Esophagus squamous epithelium (tissue), 5 donors: ENCODE results near the gene DHX32. TPM values are rescaled to one million over a fixed set of nuclear protein-coding genes. Genes with fewer than 3 reads are reported as not detected.

ENCODE experiments used
- DNase-seq: peaks from one replicate; lab custom pipeline; 2025; lab: John Stamatoyannopoulos, UW
- H3K27ac ChIP-seq, 4 donors: fragments of 200-600 bp; sonication (generic); one replicate each; pipeline ENCODE4 v1.5.1; 2016 to 2019; ENCODE audit warnings: mild to moderate bottlenecking in 1 of 4
- H3K27me3 ChIP-seq, 4 donors: fragments of 200-600 bp; sonication (generic); 1 replicate in 3 of 4; 2 replicates in 1 of 4; pipeline versions ENCODE4 v1.5.1 to v1.6.0; 2017 to 2021; ENCODE audit warnings: antibody characterized with exemption in 1 of 4
- H3K36me3 ChIP-seq, 3 donors: fragments of 200-600 bp; sonication (generic); one replicate each; pipeline ENCODE4 v1.5.1; 2016 to 2019
- H3K4me1 ChIP-seq, 3 donors: fragments of 200-600 bp; sonication (generic); one replicate each; pipeline ENCODE4 v1.5.1; 2017 to 2019
- H3K4me3 ChIP-seq, 4 donors: fragments of 200-600 bp; sonication (generic); 1 replicate in 3 of 4; 2 replicates in 1 of 4; pipeline ENCODE4 v1.5.1; 2016 to 2019; ENCODE audit warnings: mild to moderate bottlenecking in 2 of 4, moderate library complexity in 1 of 4
- H3K9me3 ChIP-seq, 3 donors: fragments of 200-600 bp; sonication (generic); one replicate each; pipeline ENCODE4 v1.5.1; 2016 to 2019
- CTCF ChIP-seq, 6 experiments: fragments of 450-650 bp in 4 of 6; fragments of 200-600 bp in 2 of 6; sonication (generic) in 2 of 6; IDR thresholded peaks; one replicate each; pipeline ENCODE4 v1.5.1; 2016 to 2019; ENCODE audit warnings: antibody characterized with exemption in 6 of 6, mild to moderate bottlenecking in 4 of 6, moderate library complexity in 4 of 6
- POLR2A ChIP-seq, 4 donors: fragments of 450-650 bp; IDR thresholded peaks; one replicate each; pipeline ENCODE4 v1.6.1; 2017; ENCODE audit warnings: antibody characterized with exemption in 4 of 4, mild to moderate bottlenecking in 4 of 4, moderate library complexity in 3 of 4
- WGBS, 2 donors: methylation state at CpG; one replicate each; pipeline ENCODE4 v1.1.5; 2018; 5-methylcytosine and 5-hydroxymethylcytosine counted together
- intact Hi-C: fragments of 100-400 bp; cut with DNase I; formaldehyde crosslinking; loops from one replicate; pipeline ENCODE4 v1.15.0; 2022
- total RNA-seq, 4 donors: library from RNA; depleted of rRNA; stranded (reverse); fragments of >200 nt; gene quantifications; one replicate each; pipeline ENCODE4 v1.1.0, GENCODE V29; 2016
- donor health status: DM: yes; HTN: yes; CAD: no.

The DHX32 gene
- total RNA-seq, 4 donors from 2014 or later: 36.6 to 52.4 (median 42.3) TPM

GRCh38 chr10:125845617-125846016, 35.5 kb downstream of the DHX32 start:
- Histone ChIP-seq H3K4me1 (peaks cover 0 to 6% (median 0%) of the 10 kb centered on the region in 3 donors), H3K27me3 (no peaks in the 10 kb centered on the region), H3K36me3 (peaks cover 0 to 99% (median 19%) of the 10 kb centered on the region in 3 donors), H3K27ac (no peak overlapping the region), H3K4me3 (no peak overlapping the region), H3K9me3 (no peaks in the 10 kb centered on the region)
- no peak for DNase-seq
- 96 to 100% methylated on average over 2 to 4 of the region's 11 CpGs for WGBS, 2 donors
- TF ChIP-seq POLR2A (IDR thresholded peaks at IDR 0.05) (no peak), CTCF (IDR thresholded peaks at IDR 0.05) (no peak)
- intact Hi-C loops: no loop called here

- H3K9me3 ChIP-seq: no peaks in the 10 kb centered on the region
- intact Hi-C loops: no loop called here
- no peak overlapping the region for H3K27ac ChIP-seq
- WGBS, 2 donors: 67 to 72% methylated on average over 3 to 5 of the region's 7 CpGs
- TF ChIP-seq POLR2A (IDR thresholded peaks at IDR 0.05) (no peak), CTCF (IDR thresholded peaks at IDR 0.05) (no peak)
- H3K27me3 ChIP-seq: no peaks in the 10 kb centered on the region
- DNase-seq: no peak
- H3K4me1 ChIP-seq: peaks cover 0 to 6% (median 0%) of the 10 kb centered on the region in 3 donors
- peaks cover 0 to 99% (median 28%) of the 10 kb centered on the region in 3 donors for H3K36me3 ChIP-seq
- H3K4me3 ChIP-seq: no peak overlapping the region
These were observed 36.3 kb downstream of the DHX32 start for GRCh38 chr10:125844751-125845221.

- no peak for DNase-seq
- WGBS, 2 donors: 85 to 89% methylated on average over 8 to 9 of the region's 9 CpGs
- Histone ChIP-seq H3K27ac (no peak overlapping the region), H3K9me3 (no peaks in the 10 kb centered on the region), H3K4me3 (no peak overlapping the region), H3K27me3 (no peaks in the 10 kb centered on the region), H3K4me1 (peaks cover 0 to 6% (median 0%) of the 10 kb centered on the region in 3 donors), H3K36me3 (peaks cover 0 to 99% (median 33%) of the 10 kb centered on the region in 3 donors)
- TF ChIP-seq POLR2A (IDR thresholded peaks at IDR 0.05): no peak
- no peak for TF ChIP-seq CTCF (IDR thresholded peaks at IDR 0.05)
- intact Hi-C loops: no loop called here
These were observed 37.3 kb downstream of the DHX32 start for GRCh38 chr10:125843603-125844329.

- intact Hi-C loops: no loop called here
- no peaks in the 10 kb centered on the region for H3K9me3 ChIP-seq
- H3K4me3 ChIP-seq: no peak overlapping the region
- peaks cover 0 to 99% (median 42%) of the 10 kb centered on the region in 3 donors for H3K36me3 ChIP-seq
- TF ChIP-seq POLR2A (IDR thresholded peaks at IDR 0.05) (no peak), CTCF (IDR thresholded peaks at IDR 0.05) (no peak)
- peaks cover 0 to 6% (median 0%) of the 10 kb centered on the region in 3 donors for H3K4me1 ChIP-seq
- WGBS, 2 donors: 57 to 73% methylated on average over 3 of the region's 3 CpGs
- no peak for DNase-seq
- no peaks in the 10 kb centered on the region for H3K27me3 ChIP-seq
- H3K27ac ChIP-seq: no peak overlapping the region
These were observed 40.1 kb downstream of the DHX32 start for GRCh38 chr10:125840955-125841354.

GRCh38 chr10:125840406-125840805, 40.7 kb downstream of the DHX32 start:
- DNase-seq: no peak
- TF ChIP-seq CTCF (IDR thresholded peaks at IDR 0.05) (no peak), POLR2A (IDR thresholded peaks at IDR 0.05) (no peak)
- Histone ChIP-seq H3K36me3 (peaks cover 0 to 99% (median 42%) of the 10 kb centered on the region in 3 donors), H3K27ac (no peak overlapping the region), H3K4me1 (peaks cover 0 to 6% (median 0%) of the 10 kb centered on the region in 3 donors), H3K9me3 (no peaks in the 10 kb centered on the region), H3K27me3 (no peaks in the 10 kb centered on the region), H3K4me3 (no peak overlapping the region)
- intact Hi-C loops: no loop called here
- 91% methylated on average over 8 of the region's 9 CpGs; no CpG with 5 or more reads in 1 of the 2 donors for WGBS, 2 donors
